ENCODE results near the gene SEZ6L. TPM values are rescaled to one million over a fixed set of nuclear protein-coding genes. Genes with fewer than 3 reads are reported as not detected.

Gene SEZ6L
- total RNA-seq, 1 experiment from 2014 or later: 0.13 TPM

GRCh38 chr22:26342745-26343410 is 173.6 kb downstream of the SEZ6L start:
- H3K56ac ChIP-seq (ENCODE audit: insufficient read length, low read depth, low read length): no peak overlapping the region
- no peak overlapping the region for H2BK12ac ChIP-seq (ENCODE audit: insufficient read length, low read depth, low read length)
- no peak overlapping the region for H3K27ac Mint-ChIP-seq
- H4K91ac ChIP-seq (ENCODE audit: insufficient read length, low read depth, low read length): no peak overlapping the region
- no peak overlapping the region for H3K4me3 Mint-ChIP-seq
- no peak overlapping the region for H2BK15ac ChIP-seq (ENCODE audit: low read depth, low read length)
- no peak overlapping the region for H2AK5ac ChIP-seq (ENCODE audit: insufficient read length, low read length)
- no peak for TF ChIP-seq CTCF (conservative IDR thresholded peaks at IDR 0.05)
- no peaks in the 10 kb centered on the region for H3K4me1 ChIP-seq (ENCODE audit: insufficient read depth, low read length)
- H4K5ac ChIP-seq (ENCODE audit: insufficient read length, low read depth, low read length): no peak overlapping the region
- no peak overlapping the region for H3K14ac ChIP-seq (ENCODE audit: insufficient read depth, low read length)
- no peak overlapping the region for H3K23ac ChIP-seq (ENCODE audit: insufficient read length, low read depth, low read length)
- no peak overlapping the region for H3K9ac ChIP-seq (ENCODE audit: extremely low read depth, insufficient read length, low read length)
- H3K18ac ChIP-seq (ENCODE audit: insufficient read length, low read depth, low read length): no peak overlapping the region
- H3K27me3 ChIP-seq (ENCODE audit: insufficient read depth, low read length): no peaks in the 10 kb centered on the region
- H3K36me3 Mint-ChIP-seq (ENCODE audit: insufficient read depth in 1 of 3, low read depth in 3 of 3): no peaks in the 10 kb centered on the region
- no peaks in the 10 kb centered on the region for H3K79me2 ChIP-seq (ENCODE audit: insufficient read depth, low read length)
- H2AFZ ChIP-seq (ENCODE audit: low read length): no peak overlapping the region
- no peaks in the 10 kb centered on the region; a peak in 1 of 5 replicates for H3K9me3 Mint-ChIP-seq
- no peaks in the 10 kb centered on the region for H3K79me1 ChIP-seq (ENCODE audit: insufficient read depth, low read depth, low read length, poor library complexity, severe bottlenecking)
- H2BK20ac ChIP-seq (ENCODE audit: low read depth, low read length, poor library complexity, severe bottlenecking): no peak overlapping the region
- no peak overlapping the region for H4K8ac ChIP-seq (replicated peaks; ENCODE audit: insufficient read length, low read depth, low read length)
- H2BK120ac ChIP-seq (ENCODE audit: low read depth, low read length, poor library complexity, severe bottlenecking): no peak overlapping the region
- no peaks in the 10 kb centered on the region for H3K23me2 ChIP-seq (ENCODE audit: insufficient read length, low read depth, low read length, poor library complexity, severe bottlenecking)
- H3K9me3 ChIP-seq (ENCODE audit: control insufficient read depth, low read depth, low read length): no peaks in the 10 kb centered on the region
- H3K4ac ChIP-seq (ENCODE audit: low read depth, low read length): no peak overlapping the region
- DNase-seq: no peak
- no peak overlapping the region for H2BK5ac ChIP-seq (ENCODE audit: insufficient read length, low read length)
- H3K4me2 ChIP-seq (ENCODE audit: insufficient read depth, insufficient read length, low read length): no peak overlapping the region
- H3K27me3 Mint-ChIP-seq (ENCODE audit: low read depth): peaks cover 70% of the 10 kb centered on the region
- no CpG with 5 or more reads among the region's 6 CpGs for WGBS (ENCODE audit: extremely low coverage, insufficient read length, low lambda C conversion rate)
- H4K20me1 ChIP-seq (ENCODE audit: control insufficient read depth, insufficient read depth, insufficient read length): no peaks in the 10 kb centered on the region
- no peaks in the 10 kb centered on the region for H3K4me1 Mint-ChIP-seq
- no peak overlapping the region for H3K27ac ChIP-seq (ENCODE audit: insufficient read length, low read depth, low read length)
- no peak overlapping the region for H3T11ph ChIP-seq (ENCODE audit: low read length)
